ENCODE results near the gene CD300LB. TPM values are rescaled to one million over a fixed set of nuclear protein-coding genes. Genes with fewer than 3 reads are reported as not detected.

CD300LB gene
- not detected in 2 replicates for total RNA-seq (2014; rRNA removed; shearing (Covaris generic))
- not detected in 2 replicates for total RNA-seq (2022)
- Bru-seq, nascent RNA: not detected
- BruChase-seq, experiment 1, labeled RNA remaining after a 6-hour chase: not detected
- not detected for BruChase-seq, experiment 2, labeled RNA remaining after a 2-hour chase
- long read RNA-seq: 0 reads

DNA sequence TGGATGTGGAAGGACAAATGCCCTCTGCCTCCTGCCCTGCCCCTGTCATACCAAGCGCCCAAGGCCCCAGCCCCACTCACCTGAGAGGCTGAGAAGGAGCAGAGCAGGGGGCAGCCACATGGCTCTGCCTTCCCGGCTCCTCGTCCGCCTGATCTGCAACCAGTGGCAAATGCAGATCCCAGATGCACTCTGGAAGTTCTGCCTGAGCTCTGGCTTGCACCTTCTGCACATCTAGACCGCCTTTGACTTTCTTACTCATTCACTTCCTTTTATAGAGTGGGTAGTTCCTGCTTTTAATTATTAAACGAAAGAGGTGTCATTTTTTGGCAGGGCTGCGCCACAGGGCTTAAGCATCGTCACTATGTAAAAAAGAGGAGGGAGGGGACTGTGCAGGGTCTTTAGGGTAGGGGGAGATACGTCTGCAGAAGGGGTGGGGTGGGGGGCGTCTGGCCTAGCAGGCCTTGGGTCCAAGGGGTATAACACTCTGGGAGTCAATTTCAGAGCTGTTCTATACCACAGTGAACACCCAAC is at the start of gene CD300LB:
TSS of gene CD300LB (minus strand) at position 245 of the 531 bp plus-strand sequence. CDS start at position 120, 125 bp downstream.
- Histone ChIP-seq H3K4me2 (ENCODE audit: low read length) (no peak within 1 kb of the TSS), H3K4me3 (ENCODE audit: low read depth, low read length, poor library complexity, severe bottlenecking) (no peak within 1 kb of the TSS)

DNA sequence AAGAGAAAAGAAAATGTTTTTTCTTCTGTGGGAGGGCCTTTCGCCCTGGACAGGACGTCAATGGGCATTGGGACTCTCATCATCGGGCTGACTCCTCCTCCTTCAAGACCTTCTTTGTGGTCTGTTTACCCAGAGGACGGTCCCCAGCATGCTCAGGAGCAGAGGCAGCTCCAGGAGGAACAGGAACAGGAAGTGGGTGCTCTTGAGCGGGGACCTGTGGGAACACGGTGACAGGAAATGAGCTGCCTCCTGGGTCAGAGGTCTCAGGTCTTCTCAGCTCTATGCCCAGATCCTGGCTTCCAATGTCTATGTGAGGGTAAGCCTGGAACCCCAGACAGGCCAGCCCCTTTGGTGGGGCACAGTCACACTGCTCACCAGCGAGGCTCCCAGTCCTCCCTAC is 48.6 kb upstream of the CD300LB start:
- TF ChIP-seq CTCF (conservative IDR thresholded peaks at IDR 0.05; ENCODE audit: low read length) (no peak), EZH2phosphoT487 (IDR thresholded peaks at IDR 0.05; ENCODE audit: borderline replicate concordance, low read depth, low read length) (no peak)
- H3K4me3 ChIP-seq (ENCODE audit: low read depth, low read length, poor library complexity, severe bottlenecking): no peak overlapping the region
- no peaks in the 10 kb centered on the region for H3K36me3 ChIP-seq (ENCODE audit: insufficient read depth, low read length)
- H3K27ac ChIP-seq (ENCODE audit: low read depth, low read length, poor library complexity, severe bottlenecking): no peak overlapping the region
- H3K79me2 ChIP-seq (ENCODE audit: insufficient read depth, low read depth, low read length): no peaks in the 10 kb centered on the region
- H3K9me2 ChIP-seq (ENCODE audit: insufficient read depth, low read length): no peaks in the 10 kb centered on the region
- H3K4me2 ChIP-seq (ENCODE audit: low read length): no peak overlapping the region
- intact Hi-C loops (cut with micrococcal nuclease; ENCODE audit: unreplicated experiment): no loop called here
- no peaks in the 10 kb centered on the region for H3K4me1 ChIP-seq (ENCODE audit: insufficient read depth, low read length, poor library complexity, severe bottlenecking)
- H4K20me1 ChIP-seq (ENCODE audit: insufficient read depth, low read length): no peaks in the 10 kb centered on the region
- no peak for DNase-seq (ENCODE audit: low spot score)
- BruUV-seq (replicated peaks): no TSS peak
- ChIA-PET POLR2A (no interaction called here), CTCF (ENCODE audit: unreplicated experiment) (no interaction called here)
- peaks cover 4% of the 10 kb centered on the region; the same call in 1 of the 2 replicates for H3K9me3 ChIP-seq (ENCODE audit: low read length)
- H2AFZ ChIP-seq (ENCODE audit: low read length): no peak overlapping the region

More for the DNA sequence above, at the start of gene CD300LB:
- TF ChIP-seq CTCF (conservative IDR thresholded peaks at IDR 0.05; ENCODE audit: low read length) (no peak), EZH2phosphoT487 (IDR thresholded peaks at IDR 0.05; ENCODE audit: borderline replicate concordance, low read depth, low read length) (no peak)
- Histone ChIP-seq H3K4me1 (ENCODE audit: insufficient read depth, low read length, poor library complexity, severe bottlenecking) (no peaks in the 10 kb centered on the region), H2AFZ (ENCODE audit: low read length) (0 out of 2 replicates have a peak within 1 kb of the TSS, but pooled peaks have one; percentile 3), H3K9me3 (ENCODE audit: low read length) (no peaks in the 10 kb centered on the region), H3K36me3 (ENCODE audit: insufficient read depth, low read length) (no peaks in the 10 kb centered on the region), H3K9me2 (ENCODE audit: insufficient read depth, low read length) (no peaks in the 10 kb centered on the region), H4K20me1 (ENCODE audit: insufficient read depth, low read length) (no peaks in the 10 kb centered on the region), H3K27ac (ENCODE audit: low read depth, low read length, poor library complexity, severe bottlenecking) (no peak within 1 kb of the TSS), H3K79me2 (ENCODE audit: insufficient read depth, low read depth, low read length) (no peaks in the 10 kb centered on the region)
- ChIA-PET CTCF (ENCODE audit: unreplicated experiment) (no interaction called here), POLR2A (no interaction called here)
- BruUV-seq (replicated peaks): no TSS peak
- intact Hi-C loops (cut with micrococcal nuclease; ENCODE audit: unreplicated experiment): no loop called here
- DNase-seq (ENCODE audit: low spot score): no peak

- Histone ChIP-seq H4K20me1 (ENCODE audit: insufficient read depth, low read length) (no peaks in the 10 kb centered on the region), H3K4me1 (ENCODE audit: insufficient read depth, low read length, poor library complexity, severe bottlenecking) (no peaks in the 10 kb centered on the region), H3K36me3 (ENCODE audit: insufficient read depth, low read length) (no peaks in the 10 kb centered on the region), H3K4me2 (ENCODE audit: low read length) (no peak overlapping the region), H3K9me3 (ENCODE audit: low read length) (no peaks in the 10 kb centered on the region), H2AFZ (ENCODE audit: low read length) (no peak overlapping the region), H3K9me2 (ENCODE audit: insufficient read depth, low read length) (no peaks in the 10 kb centered on the region), H3K79me2 (ENCODE audit: insufficient read depth, low read depth, low read length) (no peaks in the 10 kb centered on the region), H3K4me3 (ENCODE audit: low read depth, low read length, poor library complexity, severe bottlenecking) (no peak overlapping the region), H3K27ac (ENCODE audit: low read depth, low read length, poor library complexity, severe bottlenecking) (no peak overlapping the region)
- CTCF ChIA-PET (ENCODE audit: unreplicated experiment): no interaction called here
- intact Hi-C loops (cut with micrococcal nuclease; ENCODE audit: unreplicated experiment): no loop called here
- TF ChIP-seq EZH2phosphoT487 (IDR thresholded peaks at IDR 0.05; ENCODE audit: borderline replicate concordance, low read depth, low read length): no peak
- no peak for TF ChIP-seq CTCF (conservative IDR thresholded peaks at IDR 0.05; ENCODE audit: low read length)
- no TSS peak for BruUV-seq (replicated peaks)
- POLR2A ChIA-PET: no interaction called here
- DNase-seq (ENCODE audit: low spot score): no peak
Observed at GRCh38 chr17:74578979-74579378, 47.7 kb upstream of the CD300LB start.

Measured in OCI-LY7 (cell line).